GM12878 (cell line): Measurements from ENCODE around the gene COQ8B. TPM values are rescaled to one million over a fixed set of nuclear protein-coding genes. Genes with fewer than 3 reads are reported as not detected.

ENCODE experiments used
- ATAC-seq: fragments of 200-7000 bp; cut with Tn5 transposase; 3 replicates; pipeline ENCODE4 v1.9.1; 2020; ENCODE audit warnings: mild to moderate bottlenecking, moderate library complexity
- BruUV-seq: library from RNA; stranded (reverse); fragments of 400-500 nt; replicated peaks from 2 replicates; lab custom pipeline; 2021; lab: Mats Ljungman, UMichigan
- CTCF ChIA-PET: fragments of 300-600 bp; sonication (Branson Sonifier 250); formaldehyde crosslinking; extraction: SDS; loops from one replicate; lab custom pipeline; 2021; ENCODE audit warnings: inconsistent platforms; lab: Yijun Ruan, JAX
- POLR2A ChIA-PET: fragments of 350-600 bp; formaldehyde crosslinking; extraction: SDS; loops from one replicate; lab custom pipeline; 2021; ENCODE audit warnings: inconsistent platforms; lab: Charles Lee
- RAD21 ChIA-PET: fragments of 300-600 bp; sonication (Branson Sonifier 250); formaldehyde crosslinking; loops from one replicate; lab custom pipeline; 2023; ENCODE audit warnings: antibody characterized with exemption; ENCODE audit not compliant: unreplicated experiment; lab: Charles Lee
- SMC1A ChIA-PET: fragments of 300-600 bp; sonication (Branson Sonifier 250); formaldehyde crosslinking; loops from one replicate; lab custom pipeline; 2023; ENCODE audit not compliant: unreplicated experiment, uncharacterized antibody; lab: Charles Lee
- DNase-seq: peaks from one replicate; pipeline ENCODE4 v3.0.0-alpha.2; 2011; ENCODE audit warnings: low read depth, low spot score
- FAIRE-seq: peaks from 3 replicates; lab custom pipeline; 2011; peaks lifted over from hg19 to GRCh38; lab: Jason Lieb, UNC
- H2AFZ ChIP-seq: 2 replicates; pipeline ENCODE4 v1.6.0; 2011; ENCODE audit warnings: low read depth, low read length, control low read depth; ENCODE audit not compliant: control insufficient read depth
- H3K27ac ChIP-seq: 2 replicates; pipeline ENCODE4 v1.5.1; 2011; ENCODE audit warnings: control low read depth; ENCODE audit not compliant: control insufficient read depth, insufficient read depth
- H3K27me3 ChIP-seq, 2 experiments: replicated peaks in 1 of 2; 2 replicates each; pipeline versions ENCODE4 v1.6.0 to v1.6.1; 2011; ENCODE audit warnings: low read length in 1 of 2; ENCODE audit not compliant: control insufficient read depth in 2 of 2, insufficient read depth in 2 of 2
- H3K36me3 ChIP-seq, 2 experiments: 2 replicates each; pipeline ENCODE4 v1.5.1; 2011; ENCODE audit warnings: low read length in 1 of 2; ENCODE audit not compliant: control insufficient read depth in 2 of 2, insufficient read depth in 2 of 2
- H3K4me1 ChIP-seq: 2 replicates; pipeline ENCODE4 v1.6.1; 2011; ENCODE audit warnings: mild to moderate bottlenecking, low read length, moderate library complexity, mixed read lengths; ENCODE audit not compliant: control insufficient read depth, insufficient read depth
- H3K4me2 ChIP-seq: 2 replicates; pipeline ENCODE4 v1.6.0; 2011; ENCODE audit warnings: control low read depth; ENCODE audit not compliant: control insufficient read depth, insufficient read depth
- H3K4me3 ChIP-seq: fragments of 200-600 bp; sonication (generic); 2 replicates; pipeline ENCODE4 v1.5.1; 2016
- H3K79me2 ChIP-seq: 2 replicates; pipeline ENCODE4 v1.6.0; 2011; ENCODE audit warnings: low read length; ENCODE audit not compliant: control insufficient read depth, insufficient read depth
- H3K9ac ChIP-seq: 2 replicates; pipeline ENCODE4 v1.8.0; 2011; ENCODE audit warnings: low read length, control low read depth, mixed read lengths; ENCODE audit not compliant: control insufficient read depth, insufficient read depth
- H3K9me3 ChIP-seq: replicated peaks from 3 replicates; pipeline ENCODE4 v1.5.1; 2011; ENCODE audit warnings: mild to moderate bottlenecking, low read length; ENCODE audit not compliant: control insufficient read depth, insufficient read depth
- H4K20me1 ChIP-seq: 2 replicates; pipeline ENCODE4 v1.6.0; 2011; ENCODE audit not compliant: control insufficient read depth, insufficient read depth
- BACH1 ChIP-seq: fragments of 450-650 bp; IDR thresholded peaks from 2 replicates; pipeline ENCODE4 v1.6.1; 2017; ENCODE audit warnings: mild to moderate bottlenecking, borderline replicate concordance
- CBX3 ChIP-seq: fragments of 200-600 bp; sonication (generic); IDR thresholded peaks from 2 replicates; pipeline ENCODE4 v1.6.1; 2016; ENCODE audit warnings: low read depth, borderline replicate concordance
- KAT2A ChIP-seq: conservative IDR thresholded peaks from 2 replicates; pipeline ENCODE4 v1.6.1; 2011; ENCODE audit warnings: low read depth, low read length; ENCODE audit not compliant: control insufficient read depth
- NFYB ChIP-seq: IDR thresholded peaks from 2 replicates; pipeline ENCODE4 v1.6.1; 2011; ENCODE audit warnings: low read depth, mild to moderate bottlenecking, low read length, improper control_type of control experiment, moderate library complexity; ENCODE audit not compliant: insufficient read depth
- PAX5 ChIP-seq: IDR thresholded peaks from 2 replicates; pipeline ENCODE4 v1.6.1; 2011; ENCODE audit warnings: low read depth, low read length, borderline replicate concordance
- SUPT20H ChIP-seq: IDR thresholded peaks from 2 replicates; pipeline ENCODE4 v1.6.1; 2011; ENCODE audit warnings: low read depth, mild to moderate bottlenecking, low read length, moderate library complexity, borderline replicate concordance; ENCODE audit not compliant: control insufficient read depth
- TAF1 ChIP-seq: IDR thresholded peaks from 2 replicates; pipeline ENCODE4 v1.6.1; 2011; ENCODE audit warnings: mild to moderate bottlenecking, low read depth, low read length, borderline replicate concordance
- WGBS: methylation state at CpG from one replicate; pipeline ENCODE4 v1.1.6; 2016; ENCODE audit warnings: low lambda C conversion rate; ENCODE audit not compliant: insufficient replicate concordance, insufficient coverage; ENCODE audit errors: missing lambda C conversion rate; 5-methylcytosine and 5-hydroxymethylcytosine counted together
- in situ Hi-C: fragments of 300-500 bp; cut with MboI; formaldehyde crosslinking; loops from 9 replicates; pipeline ENCODE4 v1.14.3; 2018; ENCODE audit warnings: mixed read lengths
- intact Hi-C: fragments of 100-400 bp; cut with micrococcal nuclease; formaldehyde crosslinking; loops from one replicate; pipeline ENCODE4 v1.14.2; 2022; ENCODE audit not compliant: unreplicated experiment
- polyA plus RNA-seq, 11 experiments: library from polyadenylated mRNA; depleted of rRNA in 4 of 11; unstranded in 6 of 11; stranded (reverse) in 5 of 11; fragments of >200 nt; fragmentation: Nextera tagmentation in 4 of 11; fragmentation: Illumina TruSeq in 1 of 11; extraction: Ambion mirVana in 4 of 11; extraction: Trizol in 1 of 11; gene quantifications; 1 replicate in 1 of 11; 2 replicates in 10 of 11; pipeline versions ENCODE4 v1.2.1 to v1.2.3, GENCODE V29; 2011 to 2016; ENCODE audit warnings: inconsistent platforms in 2 of 11, missing spikeins in 2 of 11, low read depth in 1 of 11
- total RNA-seq, 4 experiments: library from RNA; depleted of rRNA in 3 of 4; stranded (reverse); fragments of >200 nt in 3 of 4; fragmentation: Illumina TruSeq in 1 of 4; extraction: Trizol in 1 of 4; gene quantifications; 2 replicates each; pipeline versions ENCODE4 v1.2.1 to v1.2.3, GENCODE V29; 2013 to 2021
- TF ChIP-seq, protein P1 (sequence below): fragments of 450-650 bp; IDR thresholded peaks from 2 replicates; pipeline ENCODE4 v1.6.1; 2016; ENCODE audit warnings: mild to moderate bottlenecking

The COQ8B gene
- total and polyA plus RNA-seq, 10 of the 15 experiments (the other 5 are each of a cell fraction or from before 2014, with no cell fraction given) = 0.39 to 37.1 (median 16.8) TPM

DNA sequence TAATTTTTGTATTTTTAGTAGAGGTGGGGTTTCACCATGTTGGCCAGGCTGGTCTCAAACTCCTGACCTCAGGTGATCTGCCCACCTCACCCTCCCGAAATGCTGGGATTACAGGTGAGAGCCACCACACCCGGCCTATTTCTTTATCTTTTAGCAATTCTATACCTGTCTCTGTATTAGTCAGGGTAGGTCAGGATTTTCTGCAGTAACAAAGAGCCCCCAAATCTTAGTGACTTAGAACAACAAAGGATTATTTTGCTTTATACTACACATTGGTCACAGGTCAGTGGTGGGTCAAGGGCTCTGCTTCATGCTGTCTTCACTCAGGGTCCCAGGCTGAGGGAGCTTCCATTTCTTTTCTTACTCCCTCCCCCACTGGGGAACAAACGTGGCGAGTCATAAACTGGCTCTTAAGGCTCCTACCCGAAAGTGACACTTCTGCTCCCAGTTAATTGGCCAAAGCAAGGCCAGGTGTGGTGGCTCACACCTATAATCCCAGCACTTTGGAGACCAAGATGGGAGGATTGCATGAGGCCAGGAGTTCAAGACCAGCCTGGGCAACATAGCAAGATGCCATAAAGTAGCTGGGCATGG lies 7.1 kb upstream of the COQ8B start:
- RAD21 ChIA-PET = interaction anchor here (1.3 kb wide), 1 partner anchor 31 kb away, joined by 3 read pairs; no protein-coding TSS in a partner anchor
- H3K9me3 ChIP-seq = no peaks in the 10 kb centered on the region
- no peak for FAIRE-seq
- POLR2A ChIA-PET = no interaction called here
- TF ChIP-seq, protein P1, sequence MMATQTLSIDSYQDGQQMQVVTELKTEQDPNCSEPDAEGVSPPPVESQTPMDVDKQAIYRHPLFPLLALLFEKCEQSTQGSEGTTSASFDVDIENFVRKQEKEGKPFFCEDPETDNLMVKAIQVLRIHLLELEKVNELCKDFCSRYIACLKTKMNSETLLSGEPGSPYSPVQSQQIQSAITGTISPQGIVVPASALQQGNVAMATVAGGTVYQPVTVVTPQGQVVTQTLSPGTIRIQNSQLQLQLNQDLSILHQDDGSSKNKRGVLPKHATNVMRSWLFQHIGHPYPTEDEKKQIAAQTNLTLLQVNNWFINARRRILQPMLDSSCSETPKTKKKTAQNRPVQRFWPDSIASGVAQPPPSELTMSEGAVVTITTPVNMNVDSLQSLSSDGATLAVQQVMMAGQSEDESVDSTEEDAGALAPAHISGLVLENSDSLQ = no peak
- TF ChIP-seq KAT2A (no peak), TAF1 (no peak), BACH1 (no peak), NFYB (no peak), CBX3 (no peak), PAX5 (no peak), SUPT20H (no peak)
- TF ChIP-seq, all 136 proteins: peak for 0
- H3K9ac ChIP-seq = no peak overlapping the region
- no peak for DNase-seq
- no peaks in the 10 kb centered on the region for H4K20me1 ChIP-seq
- no peak for ATAC-seq
- H3K4me2 ChIP-seq = no peak overlapping the region
- no peak overlapping the region for H2AFZ ChIP-seq
- CTCF ChIA-PET = no interaction called here
- BruUV-seq = no TSS peak
- WGBS = 98% methylated on average over 5 of the region's 5 CpGs
- no peaks in the 10 kb centered on the region for H3K27me3 ChIP-seq
- peaks cover 9% of the 10 kb centered on the region for H3K79me2 ChIP-seq
- intact Hi-C loops = no loop called here
- SMC1A ChIA-PET = no interaction called here
- no peaks in the 10 kb centered on the region; a peak in 3 of 4 replicates for H3K36me3 ChIP-seq
- in situ Hi-C loops = no loop called here
- H3K4me1 ChIP-seq = peaks cover 11% of the 10 kb centered on the region
- H3K27ac ChIP-seq = no peak overlapping the region
- H3K4me3 ChIP-seq = no peak overlapping the region
